ENCODE measurements around the gene RNU1-2. TPM values are rescaled to one million over a fixed set of nuclear protein-coding genes. Genes with fewer than 3 reads are reported as not detected.
"Not testable (repeated sequence)": the region's sequence is repeated elsewhere in the genome, so short reads cannot be mapped to it uniquely, and the experiment has no call there.

The RNU1-2 gene
- total RNA-seq, 1 donor from 2014 or later = 9,391 TPM

- ATAC-seq (ENCODE audit: poor library complexity) (peak; percentile 88), DNase-seq (no peak)
- intact Hi-C loops (cut with DNase I) = no loop called here
Observed at GRCh38 chr1:16905110-16905867, 9.5 kb downstream of the RNU1-2 start.

- intact Hi-C loops (cut with DNase I) = no loop called here
- ATAC-seq (ENCODE audit: poor library complexity) = no peak
- no peak for DNase-seq
Observed at GRCh38 chr1:16905868-16906702, 10.3 kb downstream of the RNU1-2 start.

- no peak for DNase-seq
- no peak for ATAC-seq (ENCODE audit: poor library complexity)
- intact Hi-C loops (cut with DNase I) = no loop called here
Observed at GRCh38 chr1:16906873-16907272, 11.1 kb downstream of the RNU1-2 start.

GRCh38 chr1:16907870-16908758 is 12.3 kb downstream of the RNU1-2 start:
- intact Hi-C loops (cut with DNase I) = no loop called here
- no peak for DNase-seq
- no peak for ATAC-seq (ENCODE audit: poor library complexity)

- ATAC-seq (ENCODE audit: poor library complexity); DNase-seq; intact Hi-C loops (cut with DNase I): not testable (repeated sequence)
Observed at GRCh38 chr1:16911851-16912721, 16.3 kb downstream of the RNU1-2 start.

GRCh38 chr1:16912742-16913141 is 17.0 kb downstream of the RNU1-2 start:
- ATAC-seq (ENCODE audit: poor library complexity); intact Hi-C loops (cut with DNase I); DNase-seq: not testable (repeated sequence)

GRCh38 chr1:16913181-16913832 is 17.5 kb downstream of the RNU1-2 start:
- DNase-seq = peak; percentile 51
- intact Hi-C loops (cut with DNase I) = no loop called here
- peak; percentile 1 for ATAC-seq (ENCODE audit: poor library complexity)

GRCh38 chr1:16913833-16914662 is 18.3 kb downstream of the RNU1-2 start:
- DNase-seq = peak; percentile 93
- intact Hi-C loops (cut with DNase I) = no loop called here
- peak; percentile 96 for ATAC-seq (ENCODE audit: poor library complexity)

GRCh38 chr1:16914928-16915626 is 19.3 kb downstream of the RNU1-2 start:
- ATAC-seq (ENCODE audit: poor library complexity); intact Hi-C loops (cut with DNase I); DNase-seq: not testable (repeated sequence)

- ATAC-seq (ENCODE audit: poor library complexity) (no peak), DNase-seq (no peak)
- intact Hi-C loops (cut with DNase I) = no loop called here
Observed at GRCh38 chr1:16915627-16915973, 19.8 kb downstream of the RNU1-2 start.

- intact Hi-C loops (cut with DNase I); ATAC-seq (ENCODE audit: poor library complexity): not testable (repeated sequence)
Observed at GRCh38 chr1:16916036-16916880, 20.5 kb downstream of the RNU1-2 start.

GRCh38 chr1:16918371-16918770 is 22.6 kb downstream of the RNU1-2 start:
- DNase-seq (no peak), ATAC-seq (ENCODE audit: poor library complexity) (no peak)
- intact Hi-C loops (cut with DNase I) = no loop called here

More at GRCh38 chr1:16916036-16916880, 20.5 kb downstream of the RNU1-2 start:
- DNase-seq = not testable (repeated sequence)

GRCh38 chr1:16918936-16919665 is 23.3 kb downstream of the RNU1-2 start:
- DNase-seq; intact Hi-C loops (cut with DNase I); ATAC-seq (ENCODE audit: poor library complexity): not testable (repeated sequence)

- no peak for DNase-seq
Observed at GRCh38 chr1:16920951-16921350, 25.2 kb downstream of the RNU1-2 start.

More at GRCh38 chr1:16920951-16921350, 25.2 kb downstream of the RNU1-2 start:
- intact Hi-C loops (cut with DNase I) = no loop called here
- ATAC-seq (ENCODE audit: poor library complexity) = no peak

Data from Right ventricle myocardium superior (tissue), 1 donor.